Measurements from ENCODE around the gene IQCN.

The IQCN gene

GRCh38 chr19:18304208-18304457 lies 29.9 kb upstream of the IQCN start:
- DNase-seq (ENCODE audit: extremely low read depth, insufficient read length), result no peak
- TF ChIP-seq CTCF (IDR thresholded peaks at IDR 0.05; ENCODE audit: insufficient read depth, low read length, poor library complexity, severe bottlenecking), result no peak
- Histone ChIP-seq H3K4me3 (replicated peaks; ENCODE audit: low read depth, low read length) (peak overlapping the region; percentile 73), H3K27me3 (replicated peaks; ENCODE audit: control insufficient read depth, insufficient read depth, low read length) (no peaks in the 10 kb centered on the region), H3K36me3 (ENCODE audit: control insufficient read depth, insufficient read depth, low read length) (peaks cover 4% of the 10 kb centered on the region)

GRCh38 chr19:18301718-18302111 lies 27.5 kb upstream of the IQCN start:
- H3K27me3 ChIP-seq (replicated peaks; ENCODE audit: control insufficient read depth, insufficient read depth, low read length), result no peaks in the 10 kb centered on the region
- TF ChIP-seq CTCF (IDR thresholded peaks at IDR 0.05; ENCODE audit: insufficient read depth, low read length, poor library complexity, severe bottlenecking), result no peak

GRCh38 chr19:18300930-18301717 lies 26.9 kb upstream of the IQCN start:
- Histone ChIP-seq H3K36me3 (ENCODE audit: control insufficient read depth, insufficient read depth, low read length) (no peaks in the 10 kb centered on the region), H3K4me3 (replicated peaks; ENCODE audit: low read depth, low read length) (no peak overlapping the region), H3K27me3 (replicated peaks; ENCODE audit: control insufficient read depth, insufficient read depth, low read length) (no peaks in the 10 kb centered on the region)
- TF ChIP-seq CTCF (IDR thresholded peaks at IDR 0.05; ENCODE audit: insufficient read depth, low read length, poor library complexity, severe bottlenecking), result no peak
- DNase-seq (ENCODE audit: extremely low read depth, insufficient read length), result no peak

More at GRCh38 chr19:18301718-18302111, 27.5 kb upstream of the IQCN start:
- DNase-seq (ENCODE audit: extremely low read depth, insufficient read length), result no peak
- H3K4me3 ChIP-seq (replicated peaks; ENCODE audit: low read depth, low read length), result no peak overlapping the region
- no peaks in the 10 kb centered on the region for H3K36me3 ChIP-seq (ENCODE audit: control insufficient read depth, insufficient read depth, low read length)

GRCh38 chr19:18299654-18300053 lies 25.4 kb upstream of the IQCN start:
- no peak overlapping the region for H3K4me3 ChIP-seq (replicated peaks; ENCODE audit: low read depth, low read length)
- no peak for TF ChIP-seq CTCF (IDR thresholded peaks at IDR 0.05; ENCODE audit: insufficient read depth, low read length, poor library complexity, severe bottlenecking)
- DNase-seq (ENCODE audit: extremely low read depth, insufficient read length), result no peak
- H3K27me3 ChIP-seq (replicated peaks; ENCODE audit: control insufficient read depth, insufficient read depth, low read length), result no peaks in the 10 kb centered on the region
- H3K36me3 ChIP-seq (ENCODE audit: control insufficient read depth, insufficient read depth, low read length), result no peaks in the 10 kb centered on the region

- no peak overlapping the region for H3K4me3 ChIP-seq (replicated peaks; ENCODE audit: low read depth, low read length)
- no peaks in the 10 kb centered on the region for H3K27me3 ChIP-seq (replicated peaks; ENCODE audit: control insufficient read depth, insufficient read depth, low read length)
- H3K36me3 ChIP-seq (ENCODE audit: control insufficient read depth, insufficient read depth, low read length), result no peaks in the 10 kb centered on the region
- no peak for TF ChIP-seq CTCF (IDR thresholded peaks at IDR 0.05; ENCODE audit: insufficient read depth, low read length, poor library complexity, severe bottlenecking)
- no peak for DNase-seq (ENCODE audit: extremely low read depth, insufficient read length)
These were observed 24.3 kb upstream of the IQCN start for GRCh38 chr19:18298601-18299000.

GRCh38 chr19:18297308-18297707 lies 23.1 kb upstream of the IQCN start:
- no peak for TF ChIP-seq CTCF (IDR thresholded peaks at IDR 0.05; ENCODE audit: insufficient read depth, low read length, poor library complexity, severe bottlenecking)
- no peak for DNase-seq (ENCODE audit: extremely low read depth, insufficient read length)
- Histone ChIP-seq H3K27me3 (replicated peaks; ENCODE audit: control insufficient read depth, insufficient read depth, low read length) (no peaks in the 10 kb centered on the region), H3K36me3 (ENCODE audit: control insufficient read depth, insufficient read depth, low read length) (no peaks in the 10 kb centered on the region), H3K4me3 (replicated peaks; ENCODE audit: low read depth, low read length) (no peak overlapping the region)
